ENCODE results near the gene CERK.

Gene CERK

GRCh38 chr22:46764779-46765485 is 26.9 kb upstream of the CERK start:
- no peak for DNase-seq

GRCh38 chr22:46764140-46764680 is 26.2 kb upstream of the CERK start:
- no peak for DNase-seq

GRCh38 chr22:46763051-46763705 is 25.1 kb upstream of the CERK start:
- peak; percentile 40 for DNase-seq

- DNase-seq = peak; percentile 92
These were observed 24.4 kb upstream of the CERK start, which contains the start of gene TBC1D22A for GRCh38 chr22:46762238-46763050. Gene TBC1D22A (plus strand): TSS chr22:46762650. CDS start chr22:46762787, 137 bp downstream.

- DNase-seq = no peak
These were observed 23.6 kb upstream of the CERK start for GRCh38 chr22:46761539-46762237.

GRCh38 chr22:46761017-46761416 is 23.0 kb upstream of the CERK start:
- DNase-seq = no peak

GRCh38 chr22:46758867-46759290 is 20.8 kb upstream of the CERK start:
- DNase-seq = peak; percentile 66

- no peak for DNase-seq
These were observed 20.1 kb upstream of the CERK start for GRCh38 chr22:46758121-46758520.

- no peak for DNase-seq
These were observed 19.1 kb upstream of the CERK start for GRCh38 chr22:46757104-46757503.

GRCh38 chr22:46756097-46756496 is 18.0 kb upstream of the CERK start:
- DNase-seq = no peak

- no peak for DNase-seq
These were observed 17.5 kb upstream of the CERK start for GRCh38 chr22:46755525-46755924.

GRCh38 chr22:46754826-46755225 is 16.8 kb upstream of the CERK start:
- no peak for DNase-seq

GRCh38 chr22:46754110-46754799 is 16.2 kb upstream of the CERK start:
- peak; percentile 61 for DNase-seq

- no peak for DNase-seq
These were observed 15.7 kb upstream of the CERK start for GRCh38 chr22:46753761-46754109.

GRCh38 chr22:46753360-46753759 is 15.3 kb upstream of the CERK start:
- DNase-seq = no peak

- no peak for DNase-seq
These were observed 14.9 kb upstream of the CERK start for GRCh38 chr22:46752988-46753310.

- no peak for DNase-seq
These were observed 14.4 kb upstream of the CERK start for GRCh38 chr22:46752286-46752987.

GRCh38 chr22:46750863-46751443 is 12.9 kb upstream of the CERK start:
- DNase-seq = no peak

GRCh38 chr22:46750530-46750800 is 12.4 kb upstream of the CERK start:
- DNase-seq = no peak

- no peak for DNase-seq
These were observed 11.9 kb upstream of the CERK start for GRCh38 chr22:46749682-46750529.
